HepG2 (cell line): ENCODE data around the gene APBA1. TPM values are rescaled to one million over a fixed set of nuclear protein-coding genes. Genes with fewer than 3 reads are reported as not detected.

ENCODE experiments used
- ATAC-seq: fragments of 200-7000 bp; cut with Tn5 transposase; 3 replicates; pipeline ENCODE4 v1.9.1; 2020; ENCODE audit warnings: mild to moderate bottlenecking, moderate library complexity
- BruUV-seq: library from RNA; stranded (reverse); fragments of 400-500 nt; replicated peaks from 2 replicates; lab custom pipeline; 2021; lab: Mats Ljungman, UMichigan
- CTCF ChIA-PET: fragments of 300-600 bp; formaldehyde crosslinking; extraction: SDS; loops from one replicate; lab custom pipeline; 2021; ENCODE audit warnings: low total read pairs, inconsistent platforms, low intra/inter-chr PET ratio; lab: Yijun Ruan, JAX
- POLR2A ChIA-PET: fragments of 350-600 bp; sonication (Branson Sonifier 250); formaldehyde crosslinking; loops from one replicate; lab custom pipeline; 2020; ENCODE audit warnings: antibody characterized with exemption, inconsistent platforms; lab: Yijun Ruan, JAX
- DNase-seq: peaks from one replicate; pipeline ENCODE4 v3.0.0-alpha.2; 2015; ENCODE audit warnings: low spot score
- FAIRE-seq: peaks from 3 replicates; lab custom pipeline; 2011; peaks lifted over from hg19 to GRCh38; lab: Jason Lieb, UNC
- H2AFZ ChIP-seq: one replicate; pipeline ENCODE4 v1.6.1; 2011; ENCODE audit warnings: low read length, inconsistent platforms
- H3K27ac ChIP-seq: fragments of 300-600 bp; 3 replicates; pipeline ENCODE4 v1.8.0; 2011; ENCODE audit warnings: mixed run types, mild to moderate bottlenecking, mixed read lengths, low read length, inconsistent platforms; ENCODE audit not compliant: insufficient read depth; ENCODE audit errors: extremely low read length
- H3K27me3 ChIP-seq, 2 experiments: fragments of 200-600 bp in 1 of 2; 2 replicates in 1 of 2; 3 replicates in 1 of 2; pipeline versions ENCODE4 v1.6.0 to v1.8.0; 2011; ENCODE audit warnings: low read length in 2 of 2, mild to moderate bottlenecking in 2 of 2, moderate library complexity in 2 of 2, inconsistent platforms in 1 of 2; ENCODE audit not compliant: insufficient read depth in 2 of 2, control insufficient read depth in 1 of 2
- H3K36me3 ChIP-seq, 2 experiments: fragments of 200-600 bp in 1 of 2; replicated peaks in 1 of 2; 2 replicates in 1 of 2; 3 replicates in 1 of 2; pipeline versions ENCODE4 v1.5.1 to v1.8.0; 2011; ENCODE audit warnings: low read length in 2 of 2, inconsistent platforms in 1 of 2; ENCODE audit not compliant: insufficient read depth in 2 of 2, control insufficient read depth in 1 of 2
- H3K4me1 ChIP-seq: 2 replicates; pipeline ENCODE4 v1.5.1; 2012; ENCODE audit warnings: low read length, inconsistent platforms; ENCODE audit not compliant: insufficient read depth
- H3K4me2 ChIP-seq: 2 replicates; pipeline ENCODE4 v1.6.0; 2011; ENCODE audit warnings: low read depth, low read length, inconsistent platforms
- H3K4me3 ChIP-seq, 3 experiments: fragments of 200-600 bp in 1 of 3; sonication (generic), shearing (Covaris generic) in 1 of 3; replicated peaks in 1 of 3; 2 replicates each; pipeline ENCODE4 v1.5.1; 2011 to 2016; ENCODE audit warnings: low read length in 3 of 3, inconsistent platforms in 2 of 3, low read depth in 2 of 3, mild to moderate bottlenecking in 2 of 3, control low read depth in 1 of 3, mixed read lengths in 1 of 3; ENCODE audit not compliant: insufficient read depth in 1 of 3
- H3K79me2 ChIP-seq: one replicate; pipeline ENCODE4 v1.6.1; 2011; ENCODE audit warnings: low read length, inconsistent platforms; ENCODE audit not compliant: insufficient read depth
- H3K9ac ChIP-seq: 2 replicates; pipeline ENCODE4 v1.6.0; 2011; ENCODE audit warnings: mild to moderate bottlenecking, low read depth, low read length, inconsistent platforms; ENCODE audit not compliant: insufficient read depth
- H3K9me3 ChIP-seq: 2 replicates; pipeline ENCODE4 v1.5.1; 2012; ENCODE audit warnings: mild to moderate bottlenecking, low read length
- H4K20me1 ChIP-seq: 2 replicates; pipeline ENCODE4 v1.6.0; 2011; ENCODE audit warnings: inconsistent platforms, mild to moderate bottlenecking, low read length, moderate library complexity; ENCODE audit not compliant: insufficient read depth
- FOXK2 ChIP-seq: fragments of 450-650 bp; IDR thresholded peaks from 2 replicates; pipeline ENCODE4 v1.6.1; 2016
- IRF2 ChIP-seq: IDR thresholded peaks from 2 replicates; pipeline ENCODE4 v1.6.1; 2018; ENCODE audit warnings: missing genetic modification reagents, missing compliant biosample characterization
- PCBP2 ChIP-seq: fragments of 200-400 bp; formaldehyde crosslinking; optimal IDR thresholded peaks from 2 replicates; pipeline ENCODE3; 2018; ENCODE audit warnings: low read length, low read depth; ENCODE audit not compliant: poor library complexity, severe bottlenecking
- POLR2G ChIP-seq: fragments of 200-400 bp; formaldehyde crosslinking; IDR thresholded peaks from 2 replicates; pipeline ENCODE4 v1.6.1; 2018; ENCODE audit warnings: mild to moderate bottlenecking, low read depth, low read length, moderate library complexity
- THYN1 ChIP-seq: sonication (generic); formaldehyde crosslinking; IDR thresholded peaks from 2 replicates; pipeline ENCODE4 v1.8.1; 2023; ENCODE audit warnings: low read depth, mild to moderate bottlenecking, moderate library complexity, missing genetic modification reagents, borderline replicate concordance
- USF2 ChIP-seq, 2 experiments: sonication (generic) in 1 of 2; formaldehyde crosslinking in 1 of 2; IDR thresholded peaks; 2 replicates each; pipeline versions ENCODE4 v1.5.1 to v1.6.1; 2011 to 2020; ENCODE audit warnings: borderline replicate concordance in 1 of 2, low read depth in 1 of 2, low read length in 1 of 2, mild to moderate bottlenecking in 1 of 2, missing genetic modification reagents in 1 of 2, moderate library complexity in 1 of 2
- ZBTB26 ChIP-seq: IDR thresholded peaks from 2 replicates; pipeline ENCODE4 v1.6.1; 2016; ENCODE audit warnings: missing compliant biosample characterization, missing genetic modification reagents, borderline replicate concordance
- ZFP62 ChIP-seq: sonication (generic); formaldehyde crosslinking; IDR thresholded peaks from 2 replicates; pipeline ENCODE4 v1.4.0; 2020; ENCODE audit warnings: missing genetic modification reagents
- WGBS: methylation state at CpG from one replicate; pipeline ENCODE4 v1.1.6; 2017; ENCODE audit warnings: low lambda C conversion rate; 5-methylcytosine and 5-hydroxymethylcytosine counted together
- in situ Hi-C: cut with HindIII; loops from 2 replicates; pipeline ENCODE4 v1.10.0; 2017; ENCODE audit warnings: low pct_unique_long_range_greater_than_20kb; ENCODE audit not compliant: extremely low pct_ligation_motif_present
- intact Hi-C: fragments of 100-400 bp; cut with micrococcal nuclease; formaldehyde crosslinking; loops from one replicate; pipeline ENCODE4 v1.10.0; 2022; ENCODE audit not compliant: unreplicated experiment
- polyA plus RNA-seq, 8 experiments: library from polyadenylated mRNA; depleted of rRNA in 3 of 8; stranded (reverse) in 7 of 8; unstranded in 1 of 8; fragments of >200 nt; fragmentation: Illumina TruSeq in 4 of 8; extraction: Trizol in 4 of 8; gene quantifications; 2 replicates each; pipeline versions ENCODE4 v1.2.1 to v1.2.3, GENCODE V29; 2011 to 2016; ENCODE audit warnings: low read depth in 4 of 8, missing spikeins in 1 of 8, mixed read lengths in 1 of 8; ENCODE audit not compliant: insufficient read depth in 1 of 8
- total RNA-seq, 5 experiments: library from RNA; depleted of rRNA; stranded (reverse); fragments of >200 nt; fragmentation: Illumina TruSeq; extraction: Trizol; gene quantifications; 2 replicates each; pipeline ENCODE4 v1.2.3, GENCODE V29; 2016; ENCODE audit warnings: low read depth in 1 of 5
- TF ChIP-seq, protein P1 (sequence below): sonication (generic); formaldehyde crosslinking; IDR thresholded peaks from one replicate; pipeline ENCODE4 v1.5.1; 2020; ENCODE audit warnings: mild to moderate bottlenecking, missing genetic modification reagents; ENCODE audit errors: not compliant biosample characterization
- TF ChIP-seq, protein P2 (sequence below): sonication (generic); formaldehyde crosslinking; IDR thresholded peaks from 2 replicates; pipeline ENCODE4 v1.4.0; 2020; ENCODE audit warnings: low read depth, mild to moderate bottlenecking, missing genetic modification reagents

The APBA1 gene
- total and polyA plus RNA-seq, 2 of the 13 experiments (the other 11 are each of a cell fraction or from before 2014, with no cell fraction given), result 0.15 TPM; not detected in 1

- intact Hi-C loops, result no loop called here
- in situ Hi-C loops, result no loop called here
- H3K4me2 ChIP-seq, result no peak overlapping the region
- H2AFZ ChIP-seq, result no peak overlapping the region
- H3K9ac ChIP-seq, result no peak overlapping the region
- no peak for DNase-seq
- ATAC-seq, result no peak
- no peak for FAIRE-seq
- H4K20me1 ChIP-seq, result no peaks in the 10 kb centered on the region
- no TSS peak for BruUV-seq
- no peak overlapping the region for H3K4me3 ChIP-seq
- no peaks in the 10 kb centered on the region for H3K36me3 ChIP-seq
- no peaks in the 10 kb centered on the region for H3K79me2 ChIP-seq
- no peaks in the 10 kb centered on the region for H3K9me3 ChIP-seq
- ChIA-PET POLR2A (no interaction called here), CTCF (no interaction called here)
- WGBS, result 0% methylated on average over 2 of the region's 2 CpGs
- peaks cover 18% of the 10 kb centered on the region for H3K4me1 ChIP-seq
- H3K27ac ChIP-seq, result no peak overlapping the region
- peaks cover 0 to 2% of the 10 kb centered on the region in 2 experiments; a peak in 1 of 5 replicates for H3K27me3 ChIP-seq
- TF ChIP-seq, protein P1, sequence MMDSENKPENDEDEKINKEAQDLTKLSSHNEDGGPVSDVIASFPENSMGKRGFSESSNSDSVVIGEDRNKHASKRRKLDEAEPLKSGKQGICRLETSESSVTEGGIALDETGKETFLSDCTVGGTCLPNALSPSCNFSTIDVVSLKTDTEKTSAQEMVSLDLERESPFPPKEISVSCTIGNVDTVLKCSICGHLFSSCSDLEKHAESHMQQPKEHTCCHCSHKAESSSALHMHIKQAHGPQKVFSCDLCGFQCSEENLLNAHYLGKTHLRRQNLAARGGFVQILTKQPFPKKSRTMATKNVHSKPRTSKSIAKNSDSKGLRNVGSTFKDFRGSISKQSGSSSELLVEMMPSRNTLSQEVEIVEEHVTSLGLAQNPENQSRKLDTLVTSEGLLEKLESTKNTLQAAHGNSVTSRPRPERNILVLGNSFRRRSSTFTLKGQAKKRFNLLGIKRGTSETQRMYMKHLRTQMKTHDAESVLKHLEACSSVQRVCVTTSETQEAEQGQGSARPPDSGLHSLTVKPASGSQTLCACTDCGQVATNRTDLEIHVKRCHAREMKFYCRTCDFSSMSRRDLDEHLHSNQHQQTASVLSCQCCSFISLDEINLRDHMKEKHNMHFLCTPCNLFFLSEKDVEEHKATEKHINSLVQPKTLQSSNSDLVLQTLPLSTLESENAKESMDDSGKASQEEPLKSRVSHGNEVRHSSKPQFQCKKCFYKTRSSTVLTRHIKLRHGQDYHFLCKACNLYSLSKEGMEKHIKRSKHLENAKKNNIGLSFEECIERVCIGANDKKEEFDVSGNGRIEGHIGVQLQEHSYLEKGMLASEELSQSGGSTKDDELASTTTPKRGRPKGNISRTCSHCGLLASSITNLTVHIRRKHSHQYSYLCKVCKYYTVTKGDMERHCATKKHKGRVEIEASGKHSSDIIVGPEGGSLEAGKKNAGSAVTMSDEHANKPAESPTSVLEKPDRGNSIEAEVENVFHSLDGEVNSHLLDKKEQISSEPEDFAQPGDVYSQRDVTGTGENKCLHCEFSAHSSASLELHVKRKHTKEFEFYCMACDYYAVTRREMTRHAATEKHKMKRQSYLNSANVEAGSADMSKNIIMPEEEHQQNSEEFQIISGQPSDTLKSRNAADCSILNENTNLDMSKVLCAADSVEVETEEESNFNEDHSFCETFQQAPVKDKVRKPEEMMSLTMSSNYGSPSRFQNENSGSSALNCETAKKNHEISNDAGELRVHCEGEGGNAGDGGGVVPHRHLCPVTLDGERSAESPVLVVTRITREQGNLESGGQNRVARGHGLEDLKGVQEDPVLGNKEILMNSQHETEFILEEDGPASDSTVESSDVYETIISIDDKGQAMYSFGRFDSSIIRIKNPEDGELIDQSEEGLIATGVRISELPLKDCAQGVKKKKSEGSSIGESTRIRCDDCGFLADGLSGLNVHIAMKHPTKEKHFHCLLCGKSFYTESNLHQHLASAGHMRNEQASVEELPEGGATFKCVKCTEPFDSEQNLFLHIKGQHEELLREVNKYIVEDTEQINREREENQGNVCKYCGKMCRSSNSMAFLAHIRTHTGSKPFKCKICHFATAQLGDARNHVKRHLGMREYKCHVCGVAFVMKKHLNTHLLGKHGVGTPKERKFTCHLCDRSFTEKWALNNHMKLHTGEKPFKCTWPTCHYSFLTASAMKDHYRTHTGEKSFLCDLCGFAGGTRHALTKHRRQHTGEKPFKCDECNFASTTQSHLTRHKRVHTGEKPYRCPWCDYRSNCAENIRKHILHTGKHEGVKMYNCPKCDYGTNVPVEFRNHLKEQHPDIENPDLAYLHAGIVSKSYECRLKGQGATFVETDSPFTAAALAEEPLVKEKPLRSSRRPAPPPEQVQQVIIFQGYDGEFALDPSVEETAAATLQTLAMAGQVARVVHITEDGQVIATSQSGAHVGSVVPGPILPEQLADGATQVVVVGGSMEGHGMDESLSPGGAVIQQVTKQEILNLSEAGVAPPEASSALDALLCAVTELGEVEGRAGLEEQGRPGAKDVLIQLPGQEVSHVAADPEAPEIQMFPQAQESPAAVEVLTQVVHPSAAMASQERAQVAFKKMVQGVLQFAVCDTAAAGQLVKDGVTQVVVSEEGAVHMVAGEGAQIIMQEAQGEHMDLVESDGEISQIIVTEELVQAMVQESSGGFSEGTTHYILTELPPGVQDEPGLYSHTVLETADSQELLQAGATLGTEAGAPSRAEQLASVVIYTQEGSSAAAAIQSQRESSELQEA (CRISPR knock-in tag), result no peak
- TF ChIP-seq ZBTB26 (CRISPR knock-in tag) (no peak), POLR2G (no peak), USF2 (IDR thresholded peaks at IDR 0.05; ENCODE audit: low read depth, low read length) (no peak), USF2 (CRISPR knock-in tag; IDR thresholded peaks at IDR 0.05; ENCODE audit: borderline replicate concordance) (no peak), ZFP62 (CRISPR knock-in tag) (no peak), FOXK2 (no peak), PCBP2 (no peak), THYN1 (CRISPR knock-in tag) (no peak), IRF2 (no peak)
- TF ChIP-seq, protein P2, sequence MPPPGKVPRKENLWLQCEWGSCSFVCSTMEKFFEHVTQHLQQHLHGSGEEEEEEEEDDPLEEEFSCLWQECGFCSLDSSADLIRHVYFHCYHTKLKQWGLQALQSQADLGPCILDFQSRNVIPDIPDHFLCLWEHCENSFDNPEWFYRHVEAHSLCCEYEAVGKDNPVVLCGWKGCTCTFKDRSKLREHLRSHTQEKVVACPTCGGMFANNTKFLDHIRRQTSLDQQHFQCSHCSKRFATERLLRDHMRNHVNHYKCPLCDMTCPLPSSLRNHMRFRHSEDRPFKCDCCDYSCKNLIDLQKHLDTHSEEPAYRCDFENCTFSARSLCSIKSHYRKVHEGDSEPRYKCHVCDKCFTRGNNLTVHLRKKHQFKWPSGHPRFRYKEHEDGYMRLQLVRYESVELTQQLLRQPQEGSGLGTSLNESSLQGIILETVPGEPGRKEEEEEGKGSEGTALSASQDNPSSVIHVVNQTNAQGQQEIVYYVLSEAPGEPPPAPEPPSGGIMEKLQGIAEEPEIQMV, result no peak
Measured at GRCh38 chr9:69585571-69585970, 86.6 kb downstream of the APBA1 start.
